Stimulated activated CD4-positive, alpha-beta T cell treated with anti-CD3 and anti-CD28 coated beads, Interleukin-4, amount 100 ng/mL, for 1 hour (primary cell): ENCODE results near the gene IQGAP1.
"Not testable (repeated sequence)": the region's sequence is repeated elsewhere in the genome, so short reads cannot be mapped to it uniquely, and the experiment has no call there.

Source experiments
- DNase-seq: peaks from one replicate; pipeline ENCODE4 v3.0.0-alpha.2; 2020

IQGAP1 gene

DNA sequence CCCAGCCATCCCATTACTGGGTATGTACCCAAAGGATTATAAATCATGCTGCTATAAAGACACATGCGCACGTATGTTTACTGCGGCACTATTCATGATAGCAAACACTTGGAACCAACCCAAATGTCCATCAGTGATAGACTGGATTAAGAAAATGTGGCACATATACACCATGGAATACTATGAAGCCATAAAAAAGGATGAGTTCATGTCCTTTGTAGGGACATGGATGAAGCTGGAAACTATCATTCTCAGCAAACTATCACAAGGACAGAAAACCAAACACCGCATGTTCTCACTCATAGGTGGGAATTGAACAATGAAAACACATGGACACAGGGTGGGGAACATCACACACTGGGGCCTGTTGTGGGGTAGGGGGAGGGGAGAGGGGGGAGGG is 22.3 kb downstream of the IQGAP1 start:
- not testable (repeated sequence) for DNase-seq

DNA sequence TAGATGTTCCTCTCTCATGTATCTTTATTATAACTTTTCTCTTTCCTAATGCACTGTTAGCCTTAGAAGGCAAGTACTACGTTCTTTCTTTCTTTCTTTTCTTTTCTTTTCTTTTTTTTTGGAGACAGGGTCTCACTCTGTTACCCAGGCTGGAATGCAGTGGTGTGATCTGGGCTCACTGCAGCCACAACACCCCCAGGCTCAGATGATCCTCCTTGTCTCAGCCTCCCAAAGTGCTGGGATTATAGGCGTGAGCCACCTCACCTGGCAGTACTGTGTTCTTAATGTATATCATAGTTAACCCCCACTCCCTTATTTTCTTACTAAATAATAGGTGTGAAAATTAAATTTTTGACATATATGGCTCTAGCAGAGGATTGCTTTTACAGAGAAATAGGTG is 23.1 kb downstream of the IQGAP1 start:
- DNase-seq: no peak

DNA sequence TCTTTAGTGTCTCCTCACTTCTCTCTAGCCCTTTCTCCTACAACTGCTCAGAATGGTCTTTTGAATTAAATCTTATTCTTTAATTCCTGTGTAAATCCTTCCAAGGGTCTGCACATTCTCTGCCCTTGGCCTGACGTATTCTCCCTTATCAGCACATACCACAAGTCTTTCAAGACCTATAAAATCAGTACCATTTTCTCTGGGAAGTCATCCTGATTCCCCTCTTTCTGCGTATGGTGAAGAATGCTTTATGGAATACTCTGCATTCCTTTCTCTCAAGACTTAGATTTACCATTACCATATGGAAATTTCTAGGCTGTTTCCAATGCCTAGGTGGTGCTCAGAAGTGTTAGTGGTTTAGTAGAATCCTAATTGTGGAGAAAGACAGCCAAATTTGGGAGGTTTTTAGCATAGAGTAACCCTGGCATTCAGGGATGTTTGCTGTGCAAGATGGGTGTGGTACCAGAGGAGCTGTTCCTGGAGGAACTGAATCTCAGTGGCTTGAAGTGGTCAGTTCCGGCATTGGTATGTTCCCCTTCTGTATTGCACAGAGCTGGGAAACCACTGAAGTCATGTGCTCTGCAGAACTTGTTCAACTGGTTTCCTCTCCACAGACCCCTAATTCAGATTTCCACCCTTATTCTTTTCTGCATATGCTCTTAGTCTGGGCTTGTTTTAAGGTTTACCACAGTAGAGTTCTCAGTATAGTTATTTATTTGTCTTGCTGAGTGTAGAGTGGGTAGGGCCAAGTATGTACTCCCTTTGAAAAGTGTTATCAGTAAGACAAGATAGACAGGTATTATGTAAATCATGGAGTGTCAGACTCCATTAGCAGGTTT is 24.5 kb downstream of the IQGAP1 start:
- DNase-seq: no peak

DNA sequence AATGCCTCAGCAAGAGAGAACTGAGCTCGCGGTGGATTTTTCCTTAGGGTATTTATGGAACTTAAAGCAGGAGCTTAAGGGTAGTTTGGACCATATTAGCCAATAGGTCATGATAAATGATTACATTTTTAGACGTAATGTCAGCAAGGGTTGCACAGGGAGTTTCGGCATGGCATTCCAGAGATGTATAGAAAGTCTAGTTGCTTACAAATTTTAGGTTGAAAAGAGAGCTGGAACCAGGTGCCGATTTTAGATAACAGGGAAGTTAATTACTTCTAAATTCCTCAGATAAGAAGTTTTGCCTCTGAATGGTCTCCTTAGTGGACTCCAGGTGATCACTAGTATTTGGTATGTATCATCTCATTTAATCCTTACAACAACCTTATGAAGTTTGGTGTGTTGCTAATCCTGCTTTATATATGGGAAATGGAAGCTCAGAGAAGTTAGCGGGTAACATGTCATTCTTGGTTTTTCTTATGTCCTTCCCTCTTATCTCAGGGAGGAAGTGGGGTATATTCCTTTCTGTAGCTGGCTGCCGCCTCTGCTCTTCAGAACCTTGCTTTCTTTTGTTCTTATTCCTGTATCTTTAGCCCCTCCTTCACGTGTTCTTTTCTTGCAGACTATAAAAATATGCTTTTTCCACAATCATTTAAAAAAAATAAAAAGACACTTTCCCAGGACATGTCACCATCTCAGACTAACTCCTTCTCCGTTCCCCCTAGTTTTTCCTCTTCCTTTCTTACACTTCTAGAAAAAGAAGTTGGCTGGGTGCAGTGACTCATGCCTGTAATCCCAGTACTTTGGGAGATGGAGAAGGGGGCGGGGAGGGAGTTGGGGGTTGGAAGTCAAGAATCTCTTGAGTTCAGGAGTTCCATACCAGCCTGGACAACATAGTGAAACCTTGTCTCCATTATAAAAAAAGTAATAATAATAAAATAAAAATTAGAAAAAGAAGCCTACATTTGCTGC is 25.7 kb downstream of the IQGAP1 start:
- no peak for DNase-seq

DNA sequence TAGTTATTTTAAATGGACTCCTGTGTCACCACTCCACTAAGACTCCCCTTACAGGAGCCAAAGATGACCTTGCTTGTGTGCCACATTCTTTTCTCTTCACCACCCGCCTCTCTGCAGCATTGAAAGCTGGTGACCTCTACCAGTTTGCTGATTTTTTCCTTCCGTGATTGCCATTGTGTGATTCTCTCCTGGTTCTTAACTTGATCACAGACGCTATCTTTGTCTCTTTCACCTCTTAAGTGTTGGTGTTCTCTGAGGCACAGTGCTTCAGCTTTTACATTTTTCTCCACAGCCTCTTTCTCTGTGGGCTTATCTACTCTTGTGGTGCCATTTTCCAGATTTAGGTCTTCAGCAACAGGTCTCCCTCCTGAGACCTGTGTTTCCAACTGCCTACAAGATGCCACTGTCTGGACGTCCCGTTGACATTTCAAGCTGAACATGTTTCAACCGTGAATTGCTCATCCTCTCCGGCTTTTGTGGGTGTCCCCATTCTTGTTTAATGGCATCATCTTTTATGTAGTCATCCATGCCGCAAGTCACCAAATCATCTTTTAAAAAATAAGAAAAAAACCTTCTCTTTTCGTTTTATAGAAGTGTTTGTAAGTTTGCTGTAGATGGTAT is 26.5 kb downstream of the IQGAP1 start:
- no peak for DNase-seq

DNA sequence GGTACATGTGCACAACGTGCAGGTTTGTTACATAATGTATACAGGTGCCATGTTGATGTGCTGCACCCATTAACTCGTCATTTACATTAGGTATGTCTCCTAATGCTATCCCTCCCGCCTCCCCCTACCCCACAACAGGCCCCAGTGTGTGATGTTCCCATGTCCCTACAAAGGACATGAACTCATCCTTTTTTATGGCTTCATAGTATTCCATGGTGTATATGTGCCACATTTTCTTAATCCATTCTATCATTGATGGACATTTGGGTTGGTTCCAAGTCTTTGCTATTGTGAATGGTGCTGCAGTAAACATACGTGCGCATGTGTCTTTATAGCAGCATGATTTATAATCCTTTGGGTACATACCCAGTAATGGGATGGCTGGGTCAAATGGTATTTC is 28.0 kb downstream of the IQGAP1 start:
- not testable (repeated sequence) for DNase-seq

DNA sequence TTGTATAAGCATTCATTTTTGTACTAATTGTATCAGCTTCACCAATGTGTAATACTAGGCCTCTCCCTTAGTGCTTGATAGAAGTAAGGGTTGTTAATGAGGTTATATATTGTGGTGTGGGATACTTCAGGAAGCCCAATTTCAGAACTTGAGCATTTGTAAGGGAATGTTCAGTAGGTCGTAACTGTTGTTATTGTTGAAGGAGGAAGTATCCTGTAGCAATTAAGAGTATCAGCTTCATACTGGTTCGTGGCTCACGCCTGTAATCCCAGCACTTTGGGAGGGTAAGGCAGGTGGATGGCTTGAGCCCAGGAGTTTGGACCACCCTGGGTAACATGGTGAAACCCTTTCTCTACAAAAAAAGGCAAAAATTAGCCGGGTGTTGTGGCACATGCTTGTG is 30.6 kb downstream of the IQGAP1 start:
- no peak for DNase-seq

DNA sequence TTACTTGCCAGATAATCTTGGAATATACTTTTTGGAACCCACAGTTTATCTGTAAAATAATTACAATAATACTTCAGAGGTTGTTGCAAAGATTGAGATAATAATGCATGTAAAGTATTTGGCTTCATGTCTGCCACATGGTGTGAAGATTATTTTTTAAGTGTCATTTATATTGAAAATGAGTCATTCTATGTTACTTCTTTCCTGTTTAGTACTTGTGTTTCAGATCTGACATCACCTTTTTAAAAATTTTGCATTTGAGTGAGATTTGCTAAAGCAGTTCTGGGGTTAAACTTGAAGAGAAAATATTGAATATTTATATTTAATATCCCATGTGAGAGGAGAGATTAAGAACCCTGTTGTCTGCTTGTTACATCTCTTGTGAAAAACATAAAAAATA is 31.2 kb downstream of the IQGAP1 start:
- no peak for DNase-seq

DNA sequence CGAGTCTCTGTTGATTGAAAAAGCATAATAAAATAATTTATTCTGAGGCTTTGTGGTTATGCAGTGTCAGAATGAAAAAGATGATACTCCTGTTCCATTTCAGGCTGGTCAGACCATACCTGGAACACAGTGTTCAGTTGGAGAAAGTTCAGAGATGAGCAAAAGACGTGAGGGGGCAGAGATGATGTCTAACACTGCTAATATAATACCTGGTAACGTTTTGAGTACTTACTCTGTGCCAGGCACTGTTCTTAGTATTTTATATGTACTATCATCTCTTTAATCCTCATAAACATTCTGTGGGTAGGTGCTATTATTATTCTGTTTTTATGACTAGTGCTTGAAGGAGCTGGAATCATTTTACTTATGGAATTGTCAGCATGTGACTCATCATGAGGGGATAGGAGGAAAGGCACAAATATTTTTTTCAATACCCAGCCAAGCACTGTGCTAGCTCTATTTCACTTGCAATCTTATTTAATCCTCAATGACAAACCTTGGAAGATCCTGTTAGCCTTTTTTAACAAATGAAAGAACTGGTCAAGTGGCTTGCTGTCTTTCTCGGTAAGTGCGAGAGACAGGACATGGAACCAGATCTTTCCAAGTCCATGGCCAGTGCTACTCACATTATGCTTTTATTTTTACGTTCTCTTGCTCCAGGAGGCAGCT is 31.8 kb downstream of the IQGAP1 start:
- no peak for DNase-seq

DNA sequence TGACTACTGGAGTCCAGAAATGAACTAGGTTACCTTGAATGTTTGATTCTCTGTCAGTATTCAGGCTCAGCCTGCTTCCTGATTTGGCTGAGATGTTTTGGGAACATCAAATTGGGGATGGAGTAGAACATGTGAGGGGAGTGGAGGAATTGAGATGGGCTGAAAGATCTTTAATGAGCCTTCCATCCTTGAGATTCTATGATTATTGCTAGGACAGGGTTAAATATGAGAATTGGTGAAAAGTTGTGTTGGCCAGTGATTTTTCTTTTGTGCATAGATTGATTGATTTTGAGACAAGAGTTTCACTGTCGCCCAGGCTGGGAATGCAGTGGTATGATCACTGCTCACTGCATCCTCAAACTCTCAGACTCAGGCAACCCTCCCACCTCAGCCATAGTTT is 32.4 kb downstream of the IQGAP1 start:
- no peak for DNase-seq

DNA sequence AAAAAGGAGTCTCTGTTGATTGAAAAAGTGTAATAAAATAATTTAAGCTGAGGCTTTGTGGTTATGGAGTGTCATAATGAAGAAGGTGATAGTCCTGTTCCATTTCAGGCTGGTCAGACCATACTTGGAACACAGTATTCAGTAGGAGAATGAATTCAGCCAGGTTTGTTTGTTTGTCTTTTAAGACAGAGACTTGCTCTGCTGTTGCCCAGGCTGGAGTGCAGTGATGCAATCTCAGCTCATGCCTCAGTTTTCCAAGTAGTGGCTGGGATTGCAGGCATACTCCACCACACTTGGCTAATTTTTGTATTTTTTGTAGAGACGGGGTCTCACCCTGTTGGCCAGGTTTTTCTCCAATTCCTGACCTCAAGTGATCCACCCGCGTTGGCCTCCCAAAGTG is 33.5 kb downstream of the IQGAP1 start:
- no peak for DNase-seq

DNA sequence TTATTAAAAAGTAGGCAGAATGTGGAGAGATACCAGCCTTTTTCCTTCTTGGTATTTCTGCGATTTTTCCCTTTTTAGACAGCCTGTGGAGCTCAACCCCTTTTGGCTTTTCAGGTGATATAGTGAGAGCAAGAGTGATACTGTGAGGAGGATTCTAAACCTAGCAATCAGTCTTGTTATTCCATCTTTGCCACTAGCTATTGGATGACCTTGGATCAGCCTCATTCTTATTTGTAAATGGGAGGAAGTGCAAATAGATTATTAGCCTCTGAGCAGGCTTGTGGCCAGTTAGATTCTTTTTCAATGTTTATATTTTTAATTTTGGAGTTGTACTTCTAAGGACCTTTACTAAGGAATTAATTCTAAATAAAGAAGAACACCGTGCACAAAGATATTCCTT is 34.0 kb downstream of the IQGAP1 start:
- no peak for DNase-seq

DNA sequence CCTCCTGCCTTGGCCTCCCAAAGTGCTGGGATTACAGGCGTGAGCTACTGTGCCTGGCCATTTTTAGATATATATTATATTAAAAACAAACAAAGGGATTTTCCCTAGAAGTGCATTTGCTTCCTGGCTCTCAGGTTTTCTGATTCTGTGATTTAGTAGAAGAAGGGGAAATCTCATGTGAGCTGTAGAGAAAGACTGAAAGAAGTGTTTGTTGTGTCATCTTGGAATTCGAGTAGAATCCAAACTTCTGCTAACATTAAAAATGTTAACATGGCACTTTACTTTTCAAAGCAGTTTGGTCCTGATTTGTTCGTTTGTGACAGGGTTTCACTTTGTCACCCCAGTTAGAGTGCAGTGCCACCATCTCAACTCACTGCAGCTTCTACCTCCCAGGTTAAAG is 34.9 kb downstream of the IQGAP1 start:
- no peak for DNase-seq

DNA sequence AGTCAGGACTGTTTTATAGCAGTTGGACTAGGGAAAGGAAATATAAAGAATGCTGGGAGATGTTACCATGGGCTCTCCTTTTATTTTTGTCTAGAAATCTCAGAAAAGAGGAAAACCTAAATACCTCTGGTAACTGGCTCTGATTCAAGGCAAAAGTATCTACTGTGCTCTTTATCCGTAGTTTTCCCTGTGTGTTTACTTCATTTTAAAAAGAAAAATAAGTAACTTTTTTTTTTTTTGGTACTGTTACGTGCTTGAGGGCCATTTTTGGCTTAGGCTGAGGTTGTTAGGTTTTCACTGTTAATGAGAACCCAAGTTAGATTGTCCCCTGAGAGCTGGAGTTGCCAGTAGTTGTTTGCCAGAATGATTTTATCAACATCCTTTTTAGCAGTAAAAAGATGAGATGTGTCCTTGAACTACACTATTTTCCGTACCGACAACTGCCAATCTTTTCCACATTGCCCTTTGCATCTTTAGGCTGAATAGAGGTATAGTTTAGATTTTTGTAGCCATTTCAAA is 35.8 kb downstream of the IQGAP1 start:
- no peak for DNase-seq

DNA sequence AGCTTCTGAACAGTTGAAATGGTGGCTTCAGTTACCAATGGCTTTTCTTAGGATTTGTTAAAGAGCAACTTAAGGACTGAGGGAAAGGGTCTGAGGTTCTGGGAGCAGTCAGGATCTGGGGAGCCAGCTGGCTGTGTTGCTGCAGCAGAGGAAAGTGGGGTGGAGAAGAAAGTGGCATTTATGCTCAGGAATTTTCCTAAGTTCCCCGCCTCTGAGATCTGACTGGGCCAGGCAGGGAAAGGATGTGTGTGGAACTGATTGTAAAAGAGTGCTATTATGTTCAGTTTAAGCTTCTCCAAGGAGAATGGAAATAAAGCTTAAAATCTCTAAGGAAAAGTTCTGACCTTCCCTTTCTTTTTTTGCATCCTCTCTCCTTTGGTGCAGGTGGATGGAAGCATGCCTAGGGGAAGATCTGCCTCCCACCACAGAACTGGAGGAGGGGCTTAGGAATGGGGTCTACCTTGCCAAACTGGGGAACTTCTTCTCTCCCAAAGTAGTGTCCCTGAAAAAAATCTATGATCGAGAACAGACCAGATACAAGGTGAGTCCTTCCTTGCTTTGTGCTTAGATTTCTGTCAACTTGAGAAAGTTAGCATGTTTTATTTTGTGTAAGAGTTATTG is 37.8 kb downstream of the IQGAP1 start:
- DNase-seq: no peak

DNA sequence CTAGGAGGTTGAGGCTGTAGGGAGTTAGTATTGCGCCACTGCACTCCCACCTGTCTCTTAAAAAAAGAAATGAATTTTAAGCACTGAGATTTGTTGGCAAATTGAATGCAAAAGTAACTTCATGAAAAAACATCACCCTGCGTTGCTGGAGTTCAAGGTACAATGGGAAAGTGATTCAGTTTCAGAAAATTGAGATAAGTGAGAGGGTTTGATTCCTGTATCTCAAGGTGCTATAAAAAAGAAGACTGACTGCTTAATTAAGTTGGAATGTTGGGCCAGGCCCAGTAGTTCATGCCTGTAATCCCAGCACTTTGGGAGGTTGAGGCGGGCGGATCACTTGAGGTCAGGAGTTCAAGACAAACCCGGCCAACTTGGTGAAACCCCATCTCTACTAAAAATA is 39.1 kb downstream of the IQGAP1 start:
- no peak for DNase-seq

DNA sequence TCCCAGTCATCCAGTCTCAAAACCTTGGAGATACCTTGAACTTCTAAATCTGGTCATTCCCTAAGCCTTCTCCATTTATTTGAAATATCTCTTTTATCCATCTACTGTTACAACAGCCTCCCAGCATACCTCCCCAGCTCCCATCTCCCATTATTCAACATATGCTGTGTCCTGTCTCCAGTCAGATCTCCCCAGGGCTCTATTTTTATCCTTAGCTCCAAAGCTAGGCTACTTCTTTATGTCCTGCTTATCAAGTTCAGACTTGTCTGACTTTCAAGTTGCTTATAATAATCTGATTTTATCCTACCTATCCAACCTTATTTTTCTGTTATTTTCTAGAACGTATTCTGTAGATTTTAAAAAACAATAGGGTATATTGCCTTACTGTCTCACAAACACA is 44.2 kb downstream of the IQGAP1 start:
- no peak for DNase-seq

DNA sequence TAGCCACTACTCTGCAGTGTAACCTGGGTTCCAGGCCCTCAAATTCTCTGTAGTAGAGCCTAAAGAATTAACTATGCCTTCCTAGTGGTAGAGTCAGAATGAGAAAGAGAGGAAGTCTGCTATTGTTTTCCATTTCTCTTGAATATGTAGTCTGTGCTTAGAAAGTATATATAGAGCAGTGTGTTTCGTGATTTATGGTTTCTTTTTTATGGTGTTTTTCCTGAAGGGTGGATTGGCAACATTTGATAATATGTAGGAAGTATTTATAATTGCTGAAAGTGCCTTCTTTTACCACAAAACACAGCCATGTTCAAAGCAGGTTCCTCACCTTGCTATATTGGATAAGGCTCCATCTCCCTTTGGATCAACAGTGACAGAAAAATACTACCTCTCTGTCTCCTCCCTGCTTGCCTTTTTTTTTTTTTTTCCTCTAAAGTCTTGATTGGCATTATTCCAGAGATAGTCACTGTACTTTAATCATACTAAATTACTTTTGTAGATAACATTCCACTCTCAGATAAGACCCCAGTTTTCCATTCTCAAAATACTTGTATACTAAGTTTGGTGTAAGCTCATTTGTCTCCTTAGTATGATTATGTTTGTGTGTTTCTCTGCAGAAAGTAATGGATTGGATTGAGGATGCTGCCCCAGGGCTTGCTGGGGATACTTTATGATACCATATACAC is 47.8 kb downstream of the IQGAP1 start:
- DNase-seq: no peak

DNA sequence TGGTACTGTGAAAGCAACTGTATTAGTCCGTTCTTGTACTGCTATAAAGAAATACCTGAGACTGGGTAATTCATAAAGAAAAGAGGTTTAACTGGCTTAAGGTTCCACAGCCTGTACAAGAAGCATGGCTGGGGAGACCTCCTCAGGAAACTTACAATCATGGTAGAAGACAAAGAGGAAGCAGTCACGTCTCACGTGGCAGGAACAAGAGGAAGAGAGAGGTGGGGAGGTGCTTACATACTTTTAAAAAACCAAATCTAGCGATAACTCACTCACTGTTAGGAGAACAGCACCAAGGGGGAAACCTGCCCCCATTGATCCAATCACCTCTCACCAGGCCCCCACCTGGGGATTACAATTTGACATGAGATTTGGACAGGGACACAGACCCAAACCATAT is 48.9 kb downstream of the IQGAP1 start:
- no peak for DNase-seq

DNA sequence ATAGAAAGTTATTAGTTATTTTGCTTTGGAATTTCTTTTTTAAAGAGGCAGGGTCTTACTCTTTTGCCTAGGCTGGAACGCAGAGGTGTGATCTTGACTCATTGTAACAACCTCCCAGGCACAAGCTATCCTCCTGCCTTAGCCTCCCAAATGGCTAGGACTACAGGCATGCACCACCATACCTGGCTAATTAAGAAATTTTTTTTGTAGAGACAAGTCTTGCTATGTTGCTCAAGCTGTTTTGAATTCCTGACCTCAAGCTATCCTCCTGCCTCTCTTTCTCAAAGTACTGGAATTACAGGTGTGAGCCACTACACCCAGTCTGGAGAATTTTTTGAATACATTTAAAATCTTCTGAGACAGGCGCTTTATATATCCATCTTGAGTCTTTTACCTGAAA is 49.5 kb downstream of the IQGAP1 start:
- DNase-seq: no peak

DNA sequence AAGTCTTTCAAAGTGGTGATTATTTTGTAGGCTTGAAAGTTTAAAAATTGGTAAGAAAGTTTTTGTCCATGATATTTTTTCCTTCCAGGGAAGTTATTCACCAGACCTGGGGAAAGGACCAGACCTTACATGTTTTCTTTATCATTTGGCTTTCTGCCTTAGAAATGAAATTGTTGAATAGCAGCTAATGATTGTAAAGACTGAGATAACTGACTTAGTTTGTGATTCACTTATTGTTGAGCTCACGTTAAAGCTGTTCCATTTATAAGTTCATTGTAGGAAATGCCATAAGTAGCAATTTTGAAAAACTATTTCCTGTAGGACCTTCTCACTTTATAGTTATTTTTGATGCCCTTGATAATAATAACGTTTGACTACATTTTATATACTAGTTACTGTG is 51.9 kb downstream of the IQGAP1 start:
- DNase-seq: no peak

DNA sequence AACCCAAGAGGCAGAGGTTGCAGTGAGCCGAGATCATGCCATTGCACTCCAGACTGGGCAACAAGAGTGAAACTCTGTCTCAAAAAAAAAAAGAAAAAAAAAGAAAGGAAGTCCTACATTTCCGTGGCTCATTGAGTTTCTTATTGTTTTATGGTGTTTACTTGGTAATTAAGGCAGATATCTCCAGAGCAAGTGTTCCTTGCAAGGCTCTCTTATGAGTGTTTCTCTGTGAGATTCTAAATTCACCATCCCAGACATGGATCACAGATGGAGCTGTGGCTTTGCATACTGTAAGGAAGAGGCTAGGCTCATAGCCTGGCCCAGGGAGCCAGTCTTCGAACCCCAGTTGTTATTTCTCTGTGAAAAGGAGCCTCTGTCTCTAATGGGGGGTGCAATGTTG is 53.0 kb downstream of the IQGAP1 start:
- no peak for DNase-seq
